Mesothelial cell of epicardium (in vitro differentiated cells): ENCODE measurements around the gene CYP3A4. TPM values are rescaled to one million over a fixed set of nuclear protein-coding genes. Genes with fewer than 3 reads are reported as not detected.

Source experiments
- DNase-seq, 2 experiments: peaks; one replicate each; pipeline ENCODE4 v3.0.0; 2021; ENCODE audit warnings: low spot score in 2 of 2; ENCODE audit not compliant: unreplicated experiment in 2 of 2
- H3K27ac Mint-ChIP-seq: 2 replicates; pipeline ENCODE4 v1.8.0; 2021; ENCODE audit warnings: mixed read lengths
- H3K27me3 Mint-ChIP-seq: 2 replicates; pipeline ENCODE4 v1.8.0; 2021; ENCODE audit warnings: low read depth, mixed read lengths
- H3K36me3 Mint-ChIP-seq: 2 replicates; pipeline ENCODE4 v1.8.0; 2021; ENCODE audit warnings: mixed read lengths
- H3K4me1 Mint-ChIP-seq: 2 replicates; pipeline ENCODE4 v1.8.0; 2021; ENCODE audit warnings: mixed read lengths
- H3K4me3 Mint-ChIP-seq: 2 replicates; pipeline ENCODE4 v1.8.0; 2021; ENCODE audit warnings: mild to moderate bottlenecking, moderate library complexity, mixed read lengths
- H3K9me3 Mint-ChIP-seq: 2 replicates; pipeline ENCODE4 v1.8.0; 2021; ENCODE audit warnings: mixed read lengths
- CTCF ChIP-seq: fragments of 200-600 bp; sonication (generic); IDR thresholded peaks from one replicate; pipeline ENCODE4 v1.5.0; 2021; ENCODE audit warnings: antibody characterized with exemption; ENCODE audit not compliant: unreplicated experiment
- total RNA-seq: library from RNA; stranded (reverse); gene quantifications from 3 replicates; pipeline ENCODE4 v1.2.1, GENCODE V29; 2021

The CYP3A4 gene
- not detected in 3 replicates for total RNA-seq

DNA sequence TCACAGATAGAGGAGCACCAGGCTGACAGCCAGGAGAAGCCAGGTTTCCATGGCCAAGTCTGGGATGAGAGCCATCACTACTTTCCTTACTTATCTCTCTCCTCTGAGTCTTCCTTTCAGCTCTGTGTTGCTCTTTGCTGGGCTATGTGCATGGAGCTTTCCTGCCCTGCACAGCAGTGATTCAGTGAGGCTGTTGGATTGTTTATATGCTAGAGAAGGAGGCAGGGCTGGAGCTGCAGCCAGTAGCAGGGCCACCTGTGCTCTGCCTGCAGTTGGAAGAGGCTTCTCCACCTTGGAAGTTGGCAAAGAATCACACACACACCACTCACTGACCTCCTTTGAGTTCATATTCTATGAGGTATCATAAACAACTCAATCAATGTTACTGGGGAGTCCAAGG lies at the start of gene CYP3A4:
CYP3A4 (minus strand) TSS at position 178 of the 400 bp plus-strand sequence; CDS start at position 75, 103 bp downstream.
- Mint-ChIP-seq H3K27ac (no peak within 1 kb of the TSS), H3K4me1 (peaks cover 21% of the 10 kb centered on the region), H3K27me3 (no peaks in the 10 kb centered on the region), H3K36me3 (no peaks in the 10 kb centered on the region), H3K4me3 (no peak within 1 kb of the TSS), H3K9me3 (no peaks in the 10 kb centered on the region)
- no peak for DNase-seq
- TF ChIP-seq CTCF: no peak

DNA sequence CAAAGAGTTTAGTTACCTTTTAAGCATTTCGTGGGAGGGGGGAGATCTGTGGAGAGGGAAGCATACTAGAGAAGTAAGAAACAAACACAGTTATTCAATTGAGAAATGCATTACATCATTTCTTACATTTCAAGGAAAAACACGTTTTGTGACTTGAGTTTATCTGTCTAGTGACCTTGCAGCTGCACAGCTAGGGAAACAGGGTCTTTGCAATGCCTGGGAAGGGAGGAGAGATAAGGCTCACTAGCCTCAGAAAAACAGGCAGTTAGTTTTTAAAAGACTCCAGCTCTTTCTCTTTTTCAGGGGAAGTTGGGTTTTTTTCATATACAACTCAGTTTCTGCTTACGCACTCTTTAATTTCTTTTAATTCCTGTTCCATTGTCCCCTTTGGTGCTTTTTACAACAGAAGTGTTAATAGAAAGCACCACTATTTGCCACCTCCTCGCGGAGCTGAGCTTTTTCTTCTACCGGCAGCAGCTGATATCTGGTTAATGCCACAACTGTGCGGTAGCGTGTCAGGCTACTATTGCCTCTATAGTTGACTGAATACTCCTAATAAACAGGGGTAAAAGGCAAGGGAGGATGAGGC lies 49.4 kb upstream of the CYP3A4 start:
- H3K36me3 Mint-ChIP-seq: no peaks in the 10 kb centered on the region
- no peak for TF ChIP-seq CTCF
- peaks cover 19% of the 10 kb centered on the region for H3K4me1 Mint-ChIP-seq
- H3K27ac Mint-ChIP-seq: peak overlapping the region; percentile 76
- H3K9me3 Mint-ChIP-seq: no peaks in the 10 kb centered on the region
- no peaks in the 10 kb centered on the region for H3K27me3 Mint-ChIP-seq
- no peak for DNase-seq
- H3K4me3 Mint-ChIP-seq: no peak overlapping the region

- Mint-ChIP-seq H3K4me1 (peaks cover 30% of the 10 kb centered on the region), H3K36me3 (no peaks in the 10 kb centered on the region), H3K27me3 (no peaks in the 10 kb centered on the region), H3K27ac (no peak overlapping the region), H3K4me3 (no peak overlapping the region), H3K9me3 (no peaks in the 10 kb centered on the region)
- no peak for DNase-seq
- no peak for TF ChIP-seq CTCF
These were observed 47.6 kb upstream of the CYP3A4 start for GRCh38 chr7:99831595-99831994.

GRCh38 chr7:99829524-99830160 lies 45.7 kb upstream of the CYP3A4 start:
- Mint-ChIP-seq H3K36me3 (no peaks in the 10 kb centered on the region), H3K27me3 (no peaks in the 10 kb centered on the region), H3K27ac (no peak overlapping the region), H3K4me3 (no peak overlapping the region), H3K9me3 (no peaks in the 10 kb centered on the region), H3K4me1 (peaks cover 42% of the 10 kb centered on the region)
- TF ChIP-seq CTCF: no peak
- DNase-seq: no peak

- DNase-seq: no peak
- peaks cover 38% of the 10 kb centered on the region for H3K4me1 Mint-ChIP-seq
- no peaks in the 10 kb centered on the region for H3K36me3 Mint-ChIP-seq
- H3K4me3 Mint-ChIP-seq: no peak overlapping the region
- TF ChIP-seq CTCF: no peak
- H3K27ac Mint-ChIP-seq: no peak overlapping the region
- no peaks in the 10 kb centered on the region for H3K27me3 Mint-ChIP-seq
- H3K9me3 Mint-ChIP-seq: no peaks in the 10 kb centered on the region
These were observed 44.8 kb upstream of the CYP3A4 start for GRCh38 chr7:99828811-99829210.
